Measurements from ENCODE around the gene PLA2G2C.

The PLA2G2C gene

DNA sequence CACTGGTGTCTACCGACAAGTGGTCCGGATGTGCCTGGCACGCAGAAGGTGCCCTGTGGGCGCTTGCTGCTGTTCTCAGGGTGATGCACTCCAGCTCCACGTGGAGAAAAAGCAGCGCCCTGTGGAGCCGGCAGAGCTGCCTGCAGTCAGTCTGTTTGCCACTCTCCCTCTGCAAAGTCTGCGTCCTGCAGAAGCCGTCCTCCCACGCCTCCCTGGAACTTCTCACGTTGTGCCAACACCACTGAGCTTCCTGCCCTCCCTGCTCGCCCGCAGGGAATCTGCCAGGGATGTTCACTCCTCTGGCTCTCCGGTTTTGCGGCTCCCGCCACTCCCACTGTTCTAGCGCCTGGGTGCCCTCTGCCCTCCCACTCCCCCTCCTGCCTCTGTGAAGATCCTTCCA, 20.3 kb downstream of the PLA2G2C start:
- no peaks in the 10 kb centered on the region for H4K20me1 ChIP-seq (ENCODE audit: insufficient read depth, low read length)
- H2AFZ ChIP-seq (ENCODE audit: low read length): no peak overlapping the region
- H3K4me3 ChIP-seq (ENCODE audit: low read depth, low read length, poor library complexity, severe bottlenecking): no peak overlapping the region
- H3K4me1 ChIP-seq (ENCODE audit: insufficient read depth, low read length, severe bottlenecking): no peaks in the 10 kb centered on the region
- H3K36me3 ChIP-seq (ENCODE audit: insufficient read depth, low read length): no peaks in the 10 kb centered on the region; the same call in 1 of the 2 replicates
- TF ChIP-seq, protein P1, sequence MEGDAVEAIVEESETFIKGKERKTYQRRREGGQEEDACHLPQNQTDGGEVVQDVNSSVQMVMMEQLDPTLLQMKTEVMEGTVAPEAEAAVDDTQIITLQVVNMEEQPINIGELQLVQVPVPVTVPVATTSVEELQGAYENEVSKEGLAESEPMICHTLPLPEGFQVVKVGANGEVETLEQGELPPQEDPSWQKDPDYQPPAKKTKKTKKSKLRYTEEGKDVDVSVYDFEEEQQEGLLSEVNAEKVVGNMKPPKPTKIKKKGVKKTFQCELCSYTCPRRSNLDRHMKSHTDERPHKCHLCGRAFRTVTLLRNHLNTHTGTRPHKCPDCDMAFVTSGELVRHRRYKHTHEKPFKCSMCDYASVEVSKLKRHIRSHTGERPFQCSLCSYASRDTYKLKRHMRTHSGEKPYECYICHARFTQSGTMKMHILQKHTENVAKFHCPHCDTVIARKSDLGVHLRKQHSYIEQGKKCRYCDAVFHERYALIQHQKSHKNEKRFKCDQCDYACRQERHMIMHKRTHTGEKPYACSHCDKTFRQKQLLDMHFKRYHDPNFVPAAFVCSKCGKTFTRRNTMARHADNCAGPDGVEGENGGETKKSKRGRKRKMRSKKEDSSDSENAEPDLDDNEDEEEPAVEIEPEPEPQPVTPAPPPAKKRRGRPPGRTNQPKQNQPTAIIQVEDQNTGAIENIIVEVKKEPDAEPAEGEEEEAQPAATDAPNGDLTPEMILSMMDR (IDR thresholded peaks at IDR 0.05; ENCODE audit: low read length): no peak
- no peak for TF ChIP-seq EZH2 (IDR thresholded peaks at IDR 0.05; ENCODE audit: borderline replicate concordance, low read length)
- peaks cover 4% of the 10 kb centered on the region; the same call in 1 of the 2 replicates for H3K27me3 ChIP-seq (ENCODE audit: insufficient read depth, low read length)
- H3F3A ChIP-seq (ENCODE audit: insufficient read depth, low read length): no peaks in the 10 kb centered on the region
- no peak overlapping the region for H3K4me2 ChIP-seq (ENCODE audit: low read length)
- H3K9me3 ChIP-seq (ENCODE audit: low read length): no peaks in the 10 kb centered on the region
- no peak overlapping the region for H3K9ac ChIP-seq (ENCODE audit: low read length)
- H3K27ac ChIP-seq (ENCODE audit: low read depth, low read length, poor library complexity, severe bottlenecking): no peak overlapping the region
- H3K9me2 ChIP-seq (ENCODE audit: low read depth, low read length): no peaks in the 10 kb centered on the region
- H3K79me2 ChIP-seq (ENCODE audit: insufficient read depth, low read length): no peaks in the 10 kb centered on the region

- Histone ChIP-seq H3K9ac (ENCODE audit: low read length) (no peak overlapping the region), H3F3A (ENCODE audit: insufficient read depth, low read length) (no peaks in the 10 kb centered on the region), H3K27me3 (ENCODE audit: insufficient read depth, low read length) (peaks cover 4% of the 10 kb centered on the region; the same call in 1 of the 2 replicates), H3K4me1 (ENCODE audit: insufficient read depth, low read length, severe bottlenecking) (no peaks in the 10 kb centered on the region), H3K4me3 (ENCODE audit: low read depth, low read length, poor library complexity, severe bottlenecking) (no peak overlapping the region), H3K79me2 (ENCODE audit: insufficient read depth, low read length) (no peaks in the 10 kb centered on the region), H4K20me1 (ENCODE audit: insufficient read depth, low read length) (no peaks in the 10 kb centered on the region), H3K36me3 (ENCODE audit: insufficient read depth, low read length) (no peaks in the 10 kb centered on the region; the same call in 1 of the 2 replicates), H2AFZ (ENCODE audit: low read length) (no peak overlapping the region), H3K9me3 (ENCODE audit: low read length) (peaks cover 3% of the 10 kb centered on the region; the same call in 1 of the 2 replicates), H3K9me2 (ENCODE audit: low read depth, low read length) (no peaks in the 10 kb centered on the region), H3K4me2 (ENCODE audit: low read length) (no peak overlapping the region), H3K27ac (ENCODE audit: low read depth, low read length, poor library complexity, severe bottlenecking) (no peak overlapping the region)
- TF ChIP-seq, protein P1 (IDR thresholded peaks at IDR 0.05; ENCODE audit: low read length): peak; percentile 52
- no peak for TF ChIP-seq EZH2 (IDR thresholded peaks at IDR 0.05; ENCODE audit: borderline replicate concordance, low read length)
Observed at GRCh38 chr1:20165522-20165951, 20.8 kb downstream of the PLA2G2C start.

DNA sequence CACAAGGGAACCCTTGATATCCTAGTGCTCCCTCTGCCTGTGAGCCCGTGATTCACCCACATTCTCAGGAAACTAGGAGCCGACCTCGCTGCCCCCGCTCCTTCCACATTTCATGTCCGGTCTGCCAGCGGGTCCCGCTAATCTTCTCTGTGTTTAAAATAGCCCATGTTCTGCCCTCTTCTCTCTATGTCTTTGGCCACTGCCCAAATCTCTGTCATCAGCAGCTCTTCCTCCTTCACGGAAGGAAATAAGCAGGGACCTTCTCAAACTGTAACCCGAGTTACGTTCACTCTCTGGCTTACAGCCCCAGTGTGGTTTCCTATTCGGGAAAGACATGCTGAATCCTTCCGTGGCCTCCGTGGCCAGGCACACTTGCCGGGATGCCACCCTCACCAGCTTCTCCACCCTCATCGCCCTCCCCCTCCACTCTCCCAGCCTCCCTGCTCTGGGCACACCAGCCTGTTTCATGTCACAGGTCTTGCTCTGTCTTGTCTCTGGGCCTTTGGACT, 21.6 kb downstream of the PLA2G2C start:
- Histone ChIP-seq H3K27ac (ENCODE audit: low read depth, low read length, poor library complexity, severe bottlenecking) (no peak overlapping the region), H3K4me2 (ENCODE audit: low read length) (no peak overlapping the region), H3K4me1 (ENCODE audit: insufficient read depth, low read length, severe bottlenecking) (no peaks in the 10 kb centered on the region), H3K79me2 (ENCODE audit: insufficient read depth, low read length) (no peaks in the 10 kb centered on the region), H3F3A (ENCODE audit: insufficient read depth, low read length) (no peaks in the 10 kb centered on the region), H3K9me3 (ENCODE audit: low read length) (peaks cover 7% of the 10 kb centered on the region; the same call in 1 of the 2 replicates), H3K27me3 (ENCODE audit: insufficient read depth, low read length) (peaks cover 4% of the 10 kb centered on the region; the same call in 1 of the 2 replicates), H3K4me3 (ENCODE audit: low read depth, low read length, poor library complexity, severe bottlenecking) (no peak overlapping the region), H3K9ac (ENCODE audit: low read length) (no peak overlapping the region), H3K36me3 (ENCODE audit: insufficient read depth, low read length) (no peaks in the 10 kb centered on the region; the same call in 1 of the 2 replicates), H4K20me1 (ENCODE audit: insufficient read depth, low read length) (no peaks in the 10 kb centered on the region), H3K9me2 (ENCODE audit: low read depth, low read length) (no peaks in the 10 kb centered on the region), H2AFZ (ENCODE audit: low read length) (no peak overlapping the region)
- TF ChIP-seq, protein P1 (IDR thresholded peaks at IDR 0.05; ENCODE audit: low read length): no peak
- TF ChIP-seq EZH2 (IDR thresholded peaks at IDR 0.05; ENCODE audit: borderline replicate concordance, low read length): no peak
